HG03469 (cell line): ENCODE measurements around the gene ANKRD17.
A peak's percentile ranks its signal among the peaks of the same experiment; 100 is the strongest.
"Not testable (repeated sequence)": the region's sequence is repeated elsewhere in the genome, so short reads cannot be mapped to it uniquely, and the experiment has no call there.

Experiments
- ATAC-seq: cut with Tn5 transposase; IDR thresholded peaks from one replicate; pipeline ENCODE4 v1.9.1; 2021; ENCODE audit warnings: mild to moderate bottlenecking, moderate library complexity, moderate number of reproducible peaks; ENCODE audit not compliant: unreplicated experiment

ANKRD17 gene

GRCh38 chr4:73258686-73259570 is at the start of gene ANKRD17:
ANKRD17 (minus strand) TSS chr4:73258798; CDS start chr4:73258668, 130 bp downstream.
- peak; percentile 57 for ATAC-seq

GRCh38 chr4:73308286-73308685 is 49.7 kb upstream of the ANKRD17 start:
- no peak for ATAC-seq

GRCh38 chr4:73303711-73304110 is 45.1 kb upstream of the ANKRD17 start:
- ATAC-seq, result no peak

- no peak for ATAC-seq
Observed at GRCh38 chr4:73299548-73300280, 41.1 kb upstream of the ANKRD17 start.

GRCh38 chr4:73292661-73293060 is 34.1 kb upstream of the ANKRD17 start:
- ATAC-seq, result not testable (repeated sequence)

GRCh38 chr4:73281982-73282381 is 23.4 kb upstream of the ANKRD17 start:
- ATAC-seq, result no peak

- ATAC-seq, result no peak
Observed at GRCh38 chr4:73281396-73281795, 22.8 kb upstream of the ANKRD17 start.

GRCh38 chr4:73277201-73277600 is 18.6 kb upstream of the ANKRD17 start:
- ATAC-seq, result no peak

GRCh38 chr4:73275318-73275654 is 16.7 kb upstream of the ANKRD17 start:
- no peak for ATAC-seq

- no peak for ATAC-seq
Observed at GRCh38 chr4:73272816-73273215, 14.2 kb upstream of the ANKRD17 start.

GRCh38 chr4:73267050-73267449 is 8.5 kb upstream of the ANKRD17 start:
- no peak for ATAC-seq

- no peak for ATAC-seq
Observed at GRCh38 chr4:73259571-73260090, 1.0 kb upstream of the ANKRD17 start.

GRCh38 chr4:73258436-73258685 is 237 bp downstream of the ANKRD17 start:
- peak; percentile 14 for ATAC-seq

GRCh38 chr4:73257651-73258435 is 755 bp downstream of the ANKRD17 start:
- no peak for ATAC-seq

GRCh38 chr4:73257234-73257633 is 1.4 kb downstream of the ANKRD17 start:
- peak; percentile 34 for ATAC-seq

GRCh38 chr4:73255847-73256246 is 2.8 kb downstream of the ANKRD17 start:
- not testable (repeated sequence) for ATAC-seq

GRCh38 chr4:73252001-73252400 is 6.6 kb downstream of the ANKRD17 start:
- no peak for ATAC-seq

- ATAC-seq, result no peak
Observed at GRCh38 chr4:73251384-73251783, 7.2 kb downstream of the ANKRD17 start.

GRCh38 chr4:73250642-73251041 is 8.0 kb downstream of the ANKRD17 start:
- ATAC-seq, result no peak

GRCh38 chr4:73248821-73249220 is 9.8 kb downstream of the ANKRD17 start:
- ATAC-seq, result no peak

GRCh38 chr4:73248416-73248815 is 10.2 kb downstream of the ANKRD17 start:
- ATAC-seq, result no peak
